Kidney epithelial cell (primary cell): ENCODE measurements around the gene C15orf40. TPM values are rescaled to one million over a fixed set of nuclear protein-coding genes. Genes with fewer than 3 reads are reported as not detected.
"Not testable (repeated sequence)": the region's sequence is repeated elsewhere in the genome, so short reads cannot be mapped to it uniquely, and the experiment has no call there.

Experiments
- DNase-seq: peaks from one replicate; pipeline ENCODE4 v3.0.0-alpha.2; 2010; ENCODE audit warnings: low read depth
- H3K27me3 ChIP-seq: 2 replicates; pipeline ENCODE4 v1.6.0; 2011; ENCODE audit warnings: low read length; ENCODE audit not compliant: control insufficient read depth, insufficient read depth
- H3K36me3 ChIP-seq: 2 replicates; pipeline ENCODE4 v1.5.1; 2011; ENCODE audit warnings: low read length; ENCODE audit not compliant: control insufficient read depth, insufficient read depth
- H3K4me3 ChIP-seq: 2 replicates; pipeline ENCODE4 v1.5.1; 2011; ENCODE audit warnings: low read depth, mild to moderate bottlenecking, control low read depth, low read length
- total RNA-seq: library from RNA; depleted of rRNA; stranded (reverse); fragments of >200 nt; gene quantifications from 2 replicates; pipeline ENCODE4 v1.2.3, GENCODE V29; 2015
- TF ChIP-seq, protein P1 (sequence below): IDR thresholded peaks from 2 replicates; pipeline ENCODE4 v1.5.1; 2011; ENCODE audit warnings: mild to moderate bottlenecking, moderate library complexity, low read length, control low read depth, inconsistent platforms; ENCODE audit not compliant: insufficient read depth, poor library complexity, severe bottlenecking

The C15orf40 gene
- total RNA-seq, 1 donor from 2014 or later: 9.9 TPM

DNA sequence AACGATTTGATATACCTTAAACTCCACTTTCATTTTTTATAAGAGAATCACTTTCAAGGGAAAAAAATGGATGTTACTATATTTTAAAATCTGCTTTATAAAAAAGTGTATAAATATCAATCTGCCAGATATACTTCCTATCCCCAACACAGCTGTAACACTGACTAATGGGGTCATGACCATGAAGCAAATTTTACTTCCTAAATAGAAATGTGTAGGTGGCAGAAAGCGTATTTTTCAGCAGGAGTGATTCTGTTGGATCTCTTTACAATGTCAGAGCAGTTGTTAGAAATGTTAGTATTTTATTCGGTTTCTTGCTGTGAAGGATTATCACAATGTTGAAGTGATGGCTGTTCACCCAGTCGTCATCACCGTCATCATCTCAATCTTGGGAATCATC lies 5.5 kb upstream of the C15orf40 start:
- H3K36me3 ChIP-seq: peaks cover 2% of the 10 kb centered on the region
- H3K4me3 ChIP-seq: no peak overlapping the region
- TF ChIP-seq, protein P1, sequence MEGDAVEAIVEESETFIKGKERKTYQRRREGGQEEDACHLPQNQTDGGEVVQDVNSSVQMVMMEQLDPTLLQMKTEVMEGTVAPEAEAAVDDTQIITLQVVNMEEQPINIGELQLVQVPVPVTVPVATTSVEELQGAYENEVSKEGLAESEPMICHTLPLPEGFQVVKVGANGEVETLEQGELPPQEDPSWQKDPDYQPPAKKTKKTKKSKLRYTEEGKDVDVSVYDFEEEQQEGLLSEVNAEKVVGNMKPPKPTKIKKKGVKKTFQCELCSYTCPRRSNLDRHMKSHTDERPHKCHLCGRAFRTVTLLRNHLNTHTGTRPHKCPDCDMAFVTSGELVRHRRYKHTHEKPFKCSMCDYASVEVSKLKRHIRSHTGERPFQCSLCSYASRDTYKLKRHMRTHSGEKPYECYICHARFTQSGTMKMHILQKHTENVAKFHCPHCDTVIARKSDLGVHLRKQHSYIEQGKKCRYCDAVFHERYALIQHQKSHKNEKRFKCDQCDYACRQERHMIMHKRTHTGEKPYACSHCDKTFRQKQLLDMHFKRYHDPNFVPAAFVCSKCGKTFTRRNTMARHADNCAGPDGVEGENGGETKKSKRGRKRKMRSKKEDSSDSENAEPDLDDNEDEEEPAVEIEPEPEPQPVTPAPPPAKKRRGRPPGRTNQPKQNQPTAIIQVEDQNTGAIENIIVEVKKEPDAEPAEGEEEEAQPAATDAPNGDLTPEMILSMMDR: no peak
- DNase-seq: no peak
- no peaks in the 10 kb centered on the region for H3K27me3 ChIP-seq

DNA sequence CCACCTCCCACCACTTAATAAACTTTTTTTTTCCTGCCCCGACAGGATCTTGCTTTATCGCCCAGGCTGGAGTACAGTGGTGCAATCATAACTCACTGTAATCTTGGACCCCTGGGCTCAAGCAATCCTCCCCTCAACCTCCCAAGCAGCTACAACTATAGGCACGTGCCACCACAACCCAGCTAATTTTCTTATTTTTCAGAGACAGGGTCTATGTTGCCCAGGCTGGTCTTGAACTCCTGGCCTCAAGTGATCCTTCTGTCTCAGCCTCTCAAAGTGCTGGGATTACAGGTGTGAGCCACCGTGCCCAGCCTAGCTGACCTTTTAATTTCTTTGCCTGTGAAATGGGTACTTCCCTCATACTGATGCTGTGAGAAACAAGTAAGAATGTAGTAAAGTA lies 3.9 kb upstream of the C15orf40 start:
- no peaks in the 10 kb centered on the region for H3K27me3 ChIP-seq
- TF ChIP-seq, protein P1: no peak
- no peak for DNase-seq

DNA sequence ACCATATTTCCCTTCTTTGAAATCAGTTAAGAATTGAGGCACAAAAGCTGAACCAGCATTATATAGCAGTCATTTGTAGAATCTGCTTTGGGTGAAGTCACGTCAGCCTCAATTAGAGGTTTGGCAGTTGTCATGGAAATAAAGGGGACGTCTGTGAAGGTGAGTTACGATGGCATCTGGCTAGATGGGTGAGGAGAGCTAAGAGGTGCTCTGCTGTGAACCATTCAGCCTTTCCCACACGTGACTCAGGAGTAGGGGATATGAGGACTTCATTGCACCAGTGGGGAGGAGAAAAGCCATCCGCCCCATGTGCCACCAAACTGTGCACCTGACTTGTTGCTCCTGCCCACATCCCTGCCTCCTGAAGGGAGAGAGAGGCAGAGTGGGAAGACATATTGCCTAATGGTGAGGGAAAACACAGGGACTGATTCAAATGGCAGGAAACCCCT lies 2.8 kb upstream of the C15orf40 start:
- Histone ChIP-seq H3K36me3 (peaks cover 2% of the 10 kb centered on the region), H3K27me3 (no peaks in the 10 kb centered on the region), H3K4me3 (no peak overlapping the region)
- DNase-seq: no peak
- TF ChIP-seq, protein P1: no peak

More for the DNA sequence above, 3.9 kb upstream of the C15orf40 start:
- Histone ChIP-seq H3K36me3 (peaks cover 2% of the 10 kb centered on the region), H3K4me3 (no peak overlapping the region)

DNA sequence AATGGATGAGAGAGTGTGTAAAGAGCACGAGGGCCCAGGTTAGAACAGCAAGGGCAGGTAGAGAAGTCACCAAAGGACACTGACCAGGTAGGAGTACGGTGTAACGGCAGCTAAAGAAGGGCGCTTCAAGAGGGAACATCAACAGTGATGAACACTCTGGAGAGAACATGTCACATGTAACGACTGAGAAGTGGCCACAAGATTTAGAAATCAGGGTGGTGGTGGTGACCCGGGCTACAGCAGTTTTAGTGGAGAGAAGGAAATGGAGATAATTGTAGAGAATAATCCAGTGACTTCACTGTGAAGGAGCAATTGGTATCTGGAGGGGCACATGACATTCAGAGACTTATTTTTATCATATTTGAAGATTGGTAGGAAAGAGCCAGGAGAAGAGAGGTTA lies 1.2 kb upstream of the C15orf40 start:
- no peak for DNase-seq
- Histone ChIP-seq H3K27me3 (no peaks in the 10 kb centered on the region), H3K4me3 (no peak overlapping the region), H3K36me3 (peaks cover 2% of the 10 kb centered on the region)
- TF ChIP-seq, protein P1: no peak

DNA sequence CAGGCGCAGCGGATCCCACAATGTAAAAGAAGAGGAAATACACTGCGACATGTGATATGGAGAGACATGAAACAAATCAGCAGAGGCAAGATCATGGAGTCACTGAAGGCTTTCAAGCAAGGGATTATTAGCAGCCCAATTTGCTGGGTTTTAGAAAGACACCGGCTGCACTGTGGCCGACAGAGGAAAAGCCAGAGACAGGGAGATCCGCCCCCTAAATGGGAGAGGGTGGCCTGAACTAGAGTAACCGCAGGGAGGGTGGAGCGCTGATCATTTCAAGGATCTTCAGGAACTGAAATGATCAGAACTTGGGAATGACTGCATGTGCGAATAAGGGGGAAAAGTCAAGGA lies 612 bp upstream of the C15orf40 start:
- Histone ChIP-seq H3K27me3 (no peaks in the 10 kb centered on the region), H3K36me3 (peaks cover under 1% of the 10 kb centered on the region), H3K4me3 (peak overlapping the region; percentile 87)
- TF ChIP-seq, protein P1: no peak
- DNase-seq: no peak

DNA sequence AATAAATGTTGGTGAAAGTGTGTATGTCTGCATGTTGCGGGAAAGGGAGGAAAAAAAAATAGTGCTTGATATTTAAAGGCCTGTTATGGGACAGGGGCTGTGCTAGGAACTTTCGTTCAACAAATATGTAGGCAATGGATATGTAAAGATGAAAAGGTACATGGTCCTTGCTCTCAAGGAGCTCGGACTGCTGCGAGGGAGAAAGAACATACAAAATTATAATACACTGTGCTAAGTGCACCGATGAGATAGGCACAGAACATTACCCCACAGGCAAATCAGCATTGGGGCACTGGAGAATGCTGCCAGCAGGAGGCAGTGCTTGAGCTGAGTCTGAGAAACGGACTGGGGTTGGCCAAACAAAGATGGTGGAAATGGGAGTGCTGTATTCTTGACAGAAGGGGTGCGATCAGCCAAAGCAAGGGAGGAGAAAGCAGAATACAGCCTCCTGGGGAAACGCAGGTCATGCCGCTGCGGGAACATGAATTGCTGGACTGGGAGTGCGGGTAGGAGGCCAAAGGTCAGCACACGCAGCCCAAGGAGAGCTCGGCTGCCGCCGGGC lies 649 bp downstream of the C15orf40 start:
- Histone ChIP-seq H3K36me3 (no peaks in the 10 kb centered on the region), H3K4me3 (peak overlapping the region; percentile 87), H3K27me3 (no peaks in the 10 kb centered on the region)
- TF ChIP-seq, protein P1: peak; percentile 91
- peak; percentile 28 for DNase-seq

DNA sequence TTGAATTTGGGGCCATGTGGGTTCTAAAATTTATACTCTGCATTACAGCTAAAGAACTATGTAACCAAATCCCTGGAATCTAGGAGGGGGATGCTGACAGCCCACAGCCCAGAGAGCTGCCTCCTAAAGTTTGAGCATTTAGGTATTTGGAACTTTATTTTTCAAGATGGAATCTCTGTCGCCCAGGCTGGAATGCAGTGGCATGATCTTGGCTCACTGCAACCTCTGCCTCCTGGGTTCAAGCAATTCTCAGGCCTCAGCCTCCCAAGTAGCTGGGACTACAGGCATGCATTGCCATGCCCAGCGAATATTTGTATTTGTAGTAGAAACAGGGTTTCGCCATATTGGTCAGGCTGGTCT lies 10.8 kb downstream of the C15orf40 start:
- H3K36me3 ChIP-seq: not testable (repeated sequence)

More for the DNA sequence above, 10.8 kb downstream of the C15orf40 start:
- H3K27me3 ChIP-seq, DNase-seq, H3K4me3 ChIP-seq: not testable (repeated sequence)
